Kidney (tissue), 14 donors: ENCODE data around the gene PRLR. TPM values are rescaled to one million over a fixed set of nuclear protein-coding genes. Genes with fewer than 3 reads are reported as not detected.
A peak's percentile ranks its signal among the peaks of the same experiment; 100 is the strongest.
"Not testable (repeated sequence)": the region's sequence is repeated elsewhere in the genome, so short reads cannot be mapped to it uniquely, and the experiment has no call there.

ENCODE experiments used
- DNase-seq, 5 donors: peaks; one replicate each; pipeline ENCODE4 v3.0.0-alpha.2; 2013 to 2020
- FAIRE-seq: peaks from 2 replicates; lab custom pipeline; 2012; peaks lifted over from hg19 to GRCh38; lab: Jason Lieb, UNC
- H3K27ac ChIP-seq, 2 donors: one replicate each; pipeline ENCODE4 v1.7.0; 2013; ENCODE audit warnings: low read depth in 2 of 2, low read length in 2 of 2, inconsistent platforms in 1 of 2
- H3K27me3 ChIP-seq: one replicate; pipeline ENCODE4 v1.7.1; 2013; ENCODE audit warnings: low read length, inconsistent platforms; ENCODE audit not compliant: control insufficient read depth, insufficient read depth
- H3K36me3 ChIP-seq, 3 donors: one replicate each; pipeline versions ENCODE4 v1.7.0 to v1.7.1; 2013; ENCODE audit warnings: low read length in 3 of 3, control low read depth in 1 of 3, inconsistent platforms in 1 of 3; ENCODE audit not compliant: insufficient read depth in 3 of 3, control insufficient read depth in 2 of 3
- H3K4me1 ChIP-seq, 3 donors: one replicate each; pipeline versions ENCODE4 v1.7.0 to v1.7.1; 2013; ENCODE audit warnings: low read length in 3 of 3, inconsistent platforms in 1 of 3, low read depth in 1 of 3; ENCODE audit not compliant: control insufficient read depth in 2 of 3, insufficient read depth in 2 of 3
- H3K4me3 ChIP-seq, 3 donors: one replicate each; pipeline versions ENCODE4 v1.7.0 to v1.8.1; 2013; ENCODE audit warnings: low read length in 3 of 3, control low read depth in 1 of 3, inconsistent platforms in 1 of 3
- H3K9ac ChIP-seq, 3 donors: one replicate each; pipeline versions ENCODE4 v1.7.0 to v1.7.1; 2013; ENCODE audit warnings: low read length in 3 of 3, control low read depth in 1 of 3, inconsistent platforms in 1 of 3
- H3K9me3 ChIP-seq, 3 donors: one replicate each; pipeline versions ENCODE4 v1.7.0 to v1.7.1; 2013; ENCODE audit warnings: low read length in 3 of 3, control low read depth in 1 of 3, inconsistent platforms in 1 of 3; ENCODE audit not compliant: control insufficient read depth in 2 of 3, insufficient read depth in 1 of 3
- intact Hi-C: fragments of 100-400 bp; cut with DNase I; formaldehyde crosslinking; loops from one replicate; pipeline ENCODE4 v1.11.1; 2022
- polyA plus RNA-seq: library from polyadenylated mRNA; stranded (reverse); fragments of 350-450 nt; fragmentation: Illumina TruSeq; extraction: RNeasy Lipid Tissue Mini Kit (QIAGEN cat#74804); gene quantifications from one replicate; pipeline ENCODE4 v1.2.3, GENCODE V29; 2014; ENCODE audit warnings: low read depth, low replicate concordance; ENCODE audit not compliant: insufficient read depth
- total RNA-seq: library from RNA; stranded (reverse); fragmentation: NEBNext Ultra II Directional; extraction: Animal tissue kit (Norgen Biotek cat#: 25700); gene quantifications from one replicate; pipeline ENCODE4 v1.2.1, GENCODE V29; 2021
- TF ChIP-seq, protein P1 (sequence below): IDR thresholded peaks from 3 replicates; pipeline ENCODE4 v1.5.1; 2012; ENCODE audit warnings: mild to moderate bottlenecking, moderate library complexity, borderline replicate concordance; ENCODE audit not compliant: insufficient read depth; ENCODE audit errors: extremely low read depth
- donor health status: control.
- donor health status: control.
- donor health status: control.
- donor health status: control.
- donor health status: control.
- donor health status: DM: yes; HTN: yes; CAD: no.
- donor health status: Normal renal cell carcinoma (clear cell type).

PRLR gene
- total and polyA plus RNA-seq, 2 donors from 2014 or later, result 6.3 to 9.3 TPM

DNA sequence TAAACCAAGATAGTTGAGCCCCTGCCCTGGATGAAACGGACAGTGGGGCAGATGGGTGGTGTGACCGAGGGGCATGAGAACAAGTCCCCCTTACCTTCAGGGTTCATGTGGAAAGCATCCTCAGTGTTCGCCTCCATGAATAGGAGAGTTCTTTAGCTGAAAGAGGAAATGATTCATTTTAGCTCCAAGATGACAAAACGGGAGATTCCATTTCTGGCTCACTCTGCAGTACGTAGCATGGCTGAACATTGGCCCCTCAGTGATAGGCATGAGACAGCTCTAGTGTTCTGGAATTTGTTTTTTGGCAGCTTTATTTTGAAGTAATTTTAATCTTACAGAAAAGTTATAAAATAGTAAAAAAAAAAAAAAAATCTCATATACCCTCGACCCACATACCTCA, 112.3 kb downstream of the PRLR start:
- Histone ChIP-seq H3K9ac (no peak overlapping the region), H3K9me3 (no peaks in the 10 kb centered on the region), H3K27ac (no peak overlapping the region), H3K4me1 (no peaks in the 10 kb centered on the region), H3K36me3 (peaks cover 0 to 6% (median 0%) of the 10 kb centered on the region in 3 donors), H3K4me3 (no peak overlapping the region), H3K27me3 (no peaks in the 10 kb centered on the region)
- TF ChIP-seq, protein P1, sequence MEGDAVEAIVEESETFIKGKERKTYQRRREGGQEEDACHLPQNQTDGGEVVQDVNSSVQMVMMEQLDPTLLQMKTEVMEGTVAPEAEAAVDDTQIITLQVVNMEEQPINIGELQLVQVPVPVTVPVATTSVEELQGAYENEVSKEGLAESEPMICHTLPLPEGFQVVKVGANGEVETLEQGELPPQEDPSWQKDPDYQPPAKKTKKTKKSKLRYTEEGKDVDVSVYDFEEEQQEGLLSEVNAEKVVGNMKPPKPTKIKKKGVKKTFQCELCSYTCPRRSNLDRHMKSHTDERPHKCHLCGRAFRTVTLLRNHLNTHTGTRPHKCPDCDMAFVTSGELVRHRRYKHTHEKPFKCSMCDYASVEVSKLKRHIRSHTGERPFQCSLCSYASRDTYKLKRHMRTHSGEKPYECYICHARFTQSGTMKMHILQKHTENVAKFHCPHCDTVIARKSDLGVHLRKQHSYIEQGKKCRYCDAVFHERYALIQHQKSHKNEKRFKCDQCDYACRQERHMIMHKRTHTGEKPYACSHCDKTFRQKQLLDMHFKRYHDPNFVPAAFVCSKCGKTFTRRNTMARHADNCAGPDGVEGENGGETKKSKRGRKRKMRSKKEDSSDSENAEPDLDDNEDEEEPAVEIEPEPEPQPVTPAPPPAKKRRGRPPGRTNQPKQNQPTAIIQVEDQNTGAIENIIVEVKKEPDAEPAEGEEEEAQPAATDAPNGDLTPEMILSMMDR, result no peak
- intact Hi-C loops, result no loop called here
- FAIRE-seq (no peak), DNase-seq (no peak)

DNA sequence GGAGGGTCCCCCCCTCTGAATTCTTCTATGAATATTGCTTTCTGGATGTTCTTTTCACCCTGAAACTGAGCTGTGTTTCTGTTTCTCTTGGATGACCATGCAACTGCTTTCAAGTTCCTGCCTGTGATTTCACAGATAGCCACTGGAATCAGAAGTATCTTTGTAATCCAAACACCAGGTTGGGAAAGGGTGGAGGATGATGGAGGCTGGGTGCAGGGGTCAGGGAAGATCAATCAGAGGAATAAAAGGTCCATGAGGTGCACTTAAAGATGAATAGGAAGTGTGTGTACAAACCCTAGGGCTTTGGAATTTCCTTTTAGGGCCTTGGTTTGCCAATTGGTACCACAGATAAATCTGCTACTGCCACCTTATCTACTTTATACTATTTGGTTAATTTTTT, 114.4 kb downstream of the PRLR start:
- intact Hi-C loops, result no loop called here
- peaks cover 0 to 6% (median 0%) of the 10 kb centered on the region in 3 donors for H3K36me3 ChIP-seq
- no peak overlapping the region for H3K9ac ChIP-seq
- H3K27ac ChIP-seq, result no peak overlapping the region
- no peak for DNase-seq
- H3K27me3 ChIP-seq, result no peaks in the 10 kb centered on the region
- no peak for FAIRE-seq
- no peaks in the 10 kb centered on the region for H3K4me1 ChIP-seq
- H3K9me3 ChIP-seq, result no peaks in the 10 kb centered on the region
- TF ChIP-seq, protein P1, result no peak
- H3K4me3 ChIP-seq, result no peak overlapping the region

DNA sequence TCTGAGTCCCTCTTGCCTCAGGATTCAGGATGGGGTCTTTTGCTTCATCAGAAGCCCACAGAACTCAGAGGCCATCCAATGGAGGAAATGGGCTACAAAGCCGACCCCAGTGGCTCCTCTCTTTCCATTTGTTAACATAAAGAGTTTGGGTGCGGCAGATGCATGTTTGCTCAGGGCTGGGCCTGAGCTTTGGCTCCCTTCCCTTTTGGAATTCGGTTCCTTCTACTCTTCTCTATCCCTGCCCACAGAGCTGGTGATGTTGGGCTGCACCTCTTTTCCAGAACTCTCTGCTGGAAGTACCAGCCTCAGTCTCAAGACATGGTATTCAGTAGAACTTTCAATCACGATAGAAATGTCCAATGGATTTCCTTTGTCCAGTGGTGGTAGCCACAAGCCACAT, 115.6 kb downstream of the PRLR start:
- Histone ChIP-seq H3K4me3 (no peak overlapping the region), H3K36me3 (peaks cover 0 to 6% (median 0%) of the 10 kb centered on the region in 3 donors), H3K27me3 (no peaks in the 10 kb centered on the region), H3K27ac (no peak overlapping the region), H3K9me3 (no peaks in the 10 kb centered on the region), H3K4me1 (no peaks in the 10 kb centered on the region), H3K9ac (no peak overlapping the region)
- FAIRE-seq (no peak), DNase-seq (no peak)
- TF ChIP-seq, protein P1, result no peak
- intact Hi-C loops, result no loop called here

DNA sequence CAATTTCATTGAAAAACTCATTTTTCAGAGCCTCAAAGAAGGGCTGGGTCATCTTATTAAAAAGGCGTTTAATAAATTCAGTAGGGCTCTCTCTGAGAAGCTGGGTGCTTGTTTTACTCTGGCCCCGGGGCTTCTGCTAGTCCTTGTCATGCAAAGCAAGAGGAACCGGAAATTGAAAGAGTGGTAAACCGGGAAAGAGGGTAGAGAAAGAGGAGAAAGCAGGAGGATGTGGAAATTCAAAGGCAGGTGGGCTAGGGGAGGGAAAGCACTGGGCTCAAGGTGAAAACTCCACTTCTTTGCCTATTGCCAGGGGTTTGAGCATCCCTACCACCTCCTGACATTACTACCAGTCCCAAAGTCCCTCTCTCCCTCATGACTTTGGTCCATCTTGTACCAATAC, 118.0 kb downstream of the PRLR start:
- Histone ChIP-seq H3K4me3 (no peak overlapping the region), H3K9me3 (no peaks in the 10 kb centered on the region), H3K27me3 (no peaks in the 10 kb centered on the region), H3K4me1 (no peaks in the 10 kb centered on the region), H3K27ac (no peak overlapping the region), H3K36me3 (no peaks in the 10 kb centered on the region), H3K9ac (no peak overlapping the region)
- no peak for FAIRE-seq
- TF ChIP-seq, protein P1, result no peak
- no peak for DNase-seq
- intact Hi-C loops, result no loop called here

DNA sequence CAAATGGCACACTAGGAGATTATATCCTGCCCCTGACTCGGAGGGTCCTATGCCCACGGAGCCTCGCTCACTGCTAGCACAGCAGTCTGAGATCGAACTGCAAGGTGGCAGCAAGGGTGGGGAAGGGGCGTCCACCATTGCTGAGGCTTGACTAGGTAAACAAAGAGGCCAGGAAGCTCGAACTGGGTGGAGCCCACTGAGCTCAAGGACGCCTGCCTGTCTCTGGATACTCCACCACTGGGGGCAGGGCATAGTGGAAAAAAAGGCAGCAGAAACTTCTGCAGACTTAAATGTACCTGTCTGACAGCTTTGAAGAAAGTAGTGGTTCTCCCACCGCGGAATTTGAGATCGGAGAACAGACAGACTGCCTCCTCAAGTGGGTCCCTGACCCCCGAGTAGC, 125.7 kb downstream of the PRLR start:
- H3K36me3 ChIP-seq, H3K9me3 ChIP-seq, intact Hi-C loops, H3K9ac ChIP-seq, H3K4me1 ChIP-seq, H3K27me3 ChIP-seq, H3K4me3 ChIP-seq, FAIRE-seq, H3K27ac ChIP-seq: not testable (repeated sequence)
- peak in 1 of 5 donors; percentile 11 for DNase-seq
